LNCAP (cell line): ENCODE measurements around the gene ZBTB40.

ENCODE experiments used
- TF ChIP-seq, protein P1 (sequence below): fragments of 450-650 bp; IDR thresholded peaks from 2 replicates; pipeline ENCODE4 v1.5.1; 2017; ENCODE audit warnings: mild to moderate bottlenecking

ZBTB40 gene

DNA sequence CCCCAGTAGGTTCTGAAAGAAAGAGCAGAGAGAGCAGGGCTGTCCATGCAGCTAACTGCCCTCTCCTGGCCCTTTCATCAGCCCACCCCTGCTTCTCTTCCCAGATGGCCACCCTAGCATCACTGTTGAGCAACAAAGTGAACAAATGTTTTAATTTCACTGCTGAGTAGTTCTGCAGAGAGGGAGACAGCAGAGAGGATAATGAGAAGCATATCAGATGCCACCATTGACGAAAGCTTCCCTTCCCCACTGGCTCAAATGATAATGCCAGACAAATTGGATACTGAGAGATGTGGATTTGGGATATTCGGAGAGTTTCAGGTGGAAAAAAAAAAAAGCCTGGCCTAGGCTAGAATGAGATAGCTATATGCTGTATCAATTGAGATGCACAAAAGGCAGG, 46.8 kb downstream of the ZBTB40 start:
- TF ChIP-seq, protein P1, sequence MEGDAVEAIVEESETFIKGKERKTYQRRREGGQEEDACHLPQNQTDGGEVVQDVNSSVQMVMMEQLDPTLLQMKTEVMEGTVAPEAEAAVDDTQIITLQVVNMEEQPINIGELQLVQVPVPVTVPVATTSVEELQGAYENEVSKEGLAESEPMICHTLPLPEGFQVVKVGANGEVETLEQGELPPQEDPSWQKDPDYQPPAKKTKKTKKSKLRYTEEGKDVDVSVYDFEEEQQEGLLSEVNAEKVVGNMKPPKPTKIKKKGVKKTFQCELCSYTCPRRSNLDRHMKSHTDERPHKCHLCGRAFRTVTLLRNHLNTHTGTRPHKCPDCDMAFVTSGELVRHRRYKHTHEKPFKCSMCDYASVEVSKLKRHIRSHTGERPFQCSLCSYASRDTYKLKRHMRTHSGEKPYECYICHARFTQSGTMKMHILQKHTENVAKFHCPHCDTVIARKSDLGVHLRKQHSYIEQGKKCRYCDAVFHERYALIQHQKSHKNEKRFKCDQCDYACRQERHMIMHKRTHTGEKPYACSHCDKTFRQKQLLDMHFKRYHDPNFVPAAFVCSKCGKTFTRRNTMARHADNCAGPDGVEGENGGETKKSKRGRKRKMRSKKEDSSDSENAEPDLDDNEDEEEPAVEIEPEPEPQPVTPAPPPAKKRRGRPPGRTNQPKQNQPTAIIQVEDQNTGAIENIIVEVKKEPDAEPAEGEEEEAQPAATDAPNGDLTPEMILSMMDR, result no peak

DNA sequence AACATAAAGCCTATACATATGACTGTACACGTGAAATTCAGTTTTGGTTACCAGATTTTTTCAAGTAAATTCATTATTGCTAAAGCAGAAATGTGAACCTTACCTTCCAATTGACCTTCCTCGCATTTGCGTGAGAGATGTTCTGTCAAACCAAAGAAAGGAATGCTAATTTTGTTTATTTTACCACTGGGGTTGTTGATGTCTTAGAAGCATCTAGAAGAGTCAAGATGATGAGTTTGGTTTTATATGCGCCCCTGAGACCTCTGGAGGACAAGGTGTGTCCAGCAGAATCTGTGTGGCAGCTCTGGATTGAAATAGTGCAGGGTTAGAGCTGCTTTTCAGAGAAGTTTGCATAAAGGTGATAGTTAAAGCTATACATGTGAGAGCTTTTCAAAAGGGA, 48.4 kb downstream of the ZBTB40 start:
- TF ChIP-seq, protein P1, result no peak

DNA sequence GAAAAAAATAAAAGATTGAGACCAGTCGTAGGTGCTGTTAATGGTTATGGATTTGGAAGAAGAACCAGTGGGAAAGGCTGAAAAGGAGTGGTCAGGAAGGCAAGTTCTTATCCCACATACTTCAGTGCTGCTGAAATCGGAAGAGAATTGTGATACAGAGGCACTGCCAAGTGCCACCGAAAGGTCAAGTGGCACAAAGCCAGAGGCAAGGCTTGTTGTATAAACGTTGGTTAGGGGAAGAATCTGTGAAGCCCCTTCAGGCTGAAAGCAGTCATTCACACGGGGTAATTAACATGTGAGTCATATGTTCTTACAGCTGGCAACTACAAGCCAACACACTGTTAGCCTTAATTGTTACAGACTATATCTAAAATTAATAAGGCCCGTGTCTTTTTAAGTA, 48.8 kb downstream of the ZBTB40 start:
- TF ChIP-seq, protein P1, result no peak

DNA sequence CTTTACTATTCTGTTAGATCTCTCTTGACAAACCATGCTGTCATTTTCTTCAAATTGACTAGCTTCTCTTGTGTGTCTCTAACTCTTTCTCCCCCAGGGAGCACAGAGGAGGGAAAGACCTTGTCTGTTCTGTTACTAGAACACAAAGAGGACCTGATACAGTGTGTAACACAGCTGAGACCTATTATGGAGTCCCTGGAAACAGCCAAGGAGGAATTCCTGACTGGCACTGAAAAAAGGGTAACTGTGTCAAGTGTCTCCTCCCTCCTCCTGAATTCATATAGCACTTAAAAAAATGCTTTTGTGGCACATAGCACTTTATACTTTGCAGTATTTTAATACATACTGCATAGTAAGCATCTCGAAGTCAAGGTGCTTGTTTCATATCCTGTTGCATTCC, 50.6 kb downstream of the ZBTB40 start:
- TF ChIP-seq, protein P1, result no peak

DNA sequence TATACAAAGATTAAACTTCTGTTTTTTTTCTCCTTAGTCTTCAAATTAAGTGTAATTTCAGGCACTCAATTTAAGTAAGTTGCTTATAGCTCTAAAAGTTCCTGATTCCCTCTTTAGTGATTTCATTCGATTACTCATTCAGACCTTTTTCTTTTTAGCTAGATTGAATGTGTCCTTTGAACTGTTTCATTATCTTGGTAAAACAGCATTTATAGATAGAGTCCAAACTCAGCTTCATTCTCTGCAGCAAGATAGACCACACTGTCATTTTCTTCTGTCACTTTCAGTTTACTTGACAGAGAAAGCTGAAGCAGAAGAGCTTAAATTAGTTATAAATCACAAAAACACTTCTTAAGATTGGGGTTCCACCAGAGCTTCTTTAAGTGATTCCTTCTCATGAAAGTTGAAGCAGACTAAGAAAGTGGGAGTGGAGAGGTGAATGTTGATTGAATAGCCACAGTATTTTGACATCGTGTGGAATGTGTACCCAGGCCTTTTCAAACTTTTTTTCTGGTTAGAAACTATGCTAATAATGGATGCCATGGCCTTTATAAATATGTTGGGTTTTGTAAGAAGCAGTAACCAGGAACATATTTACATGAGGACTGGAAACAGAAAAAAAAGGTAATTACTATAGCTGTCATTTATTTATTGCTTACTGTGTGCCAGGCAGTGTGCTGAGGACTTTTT, 52.2 kb downstream of the ZBTB40 start:
- TF ChIP-seq, protein P1, result no peak

DNA sequence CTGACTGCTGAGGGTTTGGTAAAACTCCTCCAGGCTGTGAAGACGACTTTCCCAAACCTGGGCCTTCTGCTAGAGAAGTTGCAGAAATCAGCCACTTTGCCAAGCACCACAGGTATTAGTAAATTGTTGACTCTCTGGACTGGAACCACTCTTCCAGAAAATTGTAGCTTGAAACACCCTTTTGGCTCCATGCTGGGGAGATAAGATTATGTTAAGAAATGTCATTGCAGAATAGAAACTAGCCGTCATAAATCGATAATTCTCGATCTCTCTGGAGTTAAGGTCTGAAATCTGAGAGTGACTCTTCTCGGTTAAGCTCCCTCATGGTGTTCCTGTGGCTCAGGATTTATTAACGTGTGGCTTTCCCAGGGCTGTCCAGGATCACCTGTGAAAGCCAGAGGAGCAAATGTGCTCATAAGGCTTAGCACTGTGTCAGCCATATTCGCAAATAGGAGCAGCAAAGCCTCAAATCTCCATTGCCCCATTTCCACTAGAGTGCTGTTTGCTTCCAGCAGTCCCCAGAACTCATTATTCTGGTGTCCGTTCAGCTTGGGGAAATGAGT, 54.6 kb downstream of the ZBTB40 start:
- TF ChIP-seq, protein P1, result no peak

DNA sequence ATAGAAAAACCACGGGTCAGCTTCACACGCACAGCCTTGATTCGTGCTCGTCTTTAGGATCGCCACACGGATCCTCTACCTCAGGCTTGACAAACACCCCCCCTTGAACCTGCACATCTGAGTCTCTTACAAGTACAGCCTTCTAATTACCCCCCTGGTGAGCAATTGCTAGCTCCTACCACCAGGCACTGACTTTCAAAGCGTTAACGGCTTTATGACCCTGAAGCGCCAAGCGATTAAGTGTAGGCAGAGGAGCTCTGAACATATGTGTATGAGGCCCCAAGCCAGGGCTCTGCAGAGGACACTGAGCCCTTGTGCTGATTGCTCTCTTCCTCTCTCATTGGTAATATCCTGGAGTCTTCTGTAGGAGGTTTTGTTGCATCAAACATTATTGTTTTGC, 55.9 kb downstream of the ZBTB40 start:
- TF ChIP-seq, protein P1, result no peak
